Measurements from ENCODE around the gene ECSCR. TPM values are rescaled to one million over a fixed set of nuclear protein-coding genes. Genes with fewer than 3 reads are reported as not detected.

ECSCR gene
- total and polyA plus RNA-seq, 2 donors (not counting 3 experiments of a cell fraction or from before 2014, with no cell fraction given) = 365 to 1,085 TPM

GRCh38 chr5:139426203-139426885 lies 36.2 kb downstream of the ECSCR start:
- no peaks in the 10 kb centered on the region for H3K79me2 ChIP-seq (ENCODE audit: control insufficient read depth, insufficient read depth, low read length)
- H3K9me1 ChIP-seq (replicated peaks; ENCODE audit: control insufficient read depth, extremely low read depth, insufficient read depth, low read length) = no peaks in the 10 kb centered on the region
- intact Hi-C loops (cut with micrococcal nuclease) = no loop called here
- H3K4me3 ChIP-seq (replicated peaks in 1 of 3; ENCODE audit: insufficient read depth in 1 of 3, low read depth in 1 of 3, low read length in 3 of 3) = no peak overlapping the region
- DNase-seq (ENCODE audit: low read depth, low spot score) = no peak
- H3K4me2 ChIP-seq (ENCODE audit: insufficient read depth, low read length) = no peak overlapping the region
- H3K36me3 ChIP-seq (ENCODE audit: control insufficient read depth in 2 of 2, extremely low read depth in 1 of 2, insufficient read depth in 2 of 2, low read length in 2 of 2) = peaks cover 5 to 31% of the 10 kb centered on the region in 2 experiments
- dilution Hi-C loops (cut with MboI; ENCODE audit: extremely low pct_ligation_motif_present, low sequenced_read_pairs) = no loop called here
- H3K27ac ChIP-seq (ENCODE audit: insufficient read depth, low read depth, low read length) = no peak overlapping the region
- no peak overlapping the region for H3K9ac ChIP-seq (replicated peaks; ENCODE audit: extremely low read depth, insufficient read depth, low read length)
- ChIA-PET CTCF (no interaction called here), POLR2A (no interaction called here)
- H3K4me1 ChIP-seq (ENCODE audit: control insufficient read depth, extremely low read depth, insufficient read depth, low read length) = no peaks in the 10 kb centered on the region
- H3K9me3 ChIP-seq (replicated peaks; ENCODE audit: control insufficient read depth, insufficient read depth, low read length) = no peaks in the 10 kb centered on the region
- no peak overlapping the region for H2AFZ ChIP-seq (ENCODE audit: low read depth, low read length)
- TF ChIP-seq POLR2AphosphoS5 (IDR thresholded peaks at IDR 0.05; ENCODE audit: insufficient read depth, low read depth, low read length) (no peak), CTCF (IDR thresholded peaks at IDR 0.05; ENCODE audit: extremely low read depth in 1 of 2, insufficient read depth in 1 of 2, low read depth in 1 of 2, low read length in 2 of 2) (no peak), POLR2A (IDR thresholded peaks at IDR 0.05; ENCODE audit: low read depth, low read length) (no peak), MYC (IDR thresholded peaks at IDR 0.05; ENCODE audit: low read depth, low read length) (no peak), JUN (IDR thresholded peaks at IDR 0.05; ENCODE audit: borderline replicate concordance, insufficient read depth, insufficient read length, low read depth) (no peak), FOS (IDR thresholded peaks at IDR 0.05; ENCODE audit: borderline replicate concordance, insufficient read depth, low read length) (no peak), EZH2 (IDR thresholded peaks at IDR 0.05; ENCODE audit: borderline replicate concordance, low read depth, low read length, severe bottlenecking) (no peak), GATA2 (IDR thresholded peaks at IDR 0.05; ENCODE audit: insufficient read depth, insufficient read length, low read depth, low read length) (no peak)
- TF ChIP-seq, protein P1, sequence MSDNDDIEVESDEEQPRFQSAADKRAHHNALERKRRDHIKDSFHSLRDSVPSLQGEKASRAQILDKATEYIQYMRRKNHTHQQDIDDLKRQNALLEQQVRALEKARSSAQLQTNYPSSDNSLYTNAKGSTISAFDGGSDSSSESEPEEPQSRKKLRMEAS (IDR thresholded peaks at IDR 0.05; ENCODE audit: insufficient read depth, insufficient read length) = no peak
- no peaks in the 10 kb centered on the region for H4K20me1 ChIP-seq (replicated peaks; ENCODE audit: control insufficient read depth, extremely low read depth, insufficient read depth, low read length)
- FAIRE-seq = no peak
- BruUV-seq (replicated peaks) = no TSS peak
- no peaks in the 10 kb centered on the region for H3K27me3 ChIP-seq (ENCODE audit: control insufficient read depth in 2 of 2, insufficient read depth in 2 of 2, low read length in 2 of 2)
